ENCODE data around the gene JOSD1.
A peak's percentile ranks its signal among the peaks of the same experiment; 100 is the strongest.

The JOSD1 gene

GRCh38 chr22:38732251-38732815, 31.6 kb upstream of the JOSD1 start:
- no peak for DNase-seq

DNA sequence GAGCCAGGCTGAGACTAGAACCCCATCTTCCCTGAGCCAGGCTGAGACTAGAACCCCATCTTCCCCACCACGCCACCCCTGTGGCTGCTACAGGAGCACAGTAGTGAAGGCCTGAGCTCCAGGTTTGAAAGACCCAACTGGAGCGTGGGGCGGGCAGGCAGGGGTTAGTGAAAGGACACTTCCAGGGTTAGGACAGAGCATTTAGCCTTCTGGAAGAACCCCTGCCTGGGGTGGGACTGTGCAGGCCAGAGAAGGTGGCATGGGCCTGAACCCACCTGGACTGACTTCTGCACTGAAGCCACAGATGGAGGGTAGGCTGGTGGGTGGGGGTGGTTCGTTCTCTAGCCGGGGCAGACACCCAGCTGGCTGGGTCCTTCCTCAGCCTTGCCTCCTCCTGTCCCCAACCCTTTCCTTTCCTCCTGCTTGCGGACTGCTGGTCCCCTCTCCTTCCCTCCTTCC, 31.0 kb upstream of the JOSD1 start:
- no peak for DNase-seq

- no peak for DNase-seq
Observed at GRCh38 chr22:38730411-38730871, 29.7 kb upstream of the JOSD1 start.

- DNase-seq = no peak
Observed at GRCh38 chr22:38729946-38730345, 29.2 kb upstream of the JOSD1 start.

GRCh38 chr22:38728871-38729796, 28.4 kb upstream of the JOSD1 start:
- DNase-seq = no peak

- DNase-seq = no peak
Observed at GRCh38 chr22:38727530-38728451, 27.0 kb upstream of the JOSD1 start.

DNA sequence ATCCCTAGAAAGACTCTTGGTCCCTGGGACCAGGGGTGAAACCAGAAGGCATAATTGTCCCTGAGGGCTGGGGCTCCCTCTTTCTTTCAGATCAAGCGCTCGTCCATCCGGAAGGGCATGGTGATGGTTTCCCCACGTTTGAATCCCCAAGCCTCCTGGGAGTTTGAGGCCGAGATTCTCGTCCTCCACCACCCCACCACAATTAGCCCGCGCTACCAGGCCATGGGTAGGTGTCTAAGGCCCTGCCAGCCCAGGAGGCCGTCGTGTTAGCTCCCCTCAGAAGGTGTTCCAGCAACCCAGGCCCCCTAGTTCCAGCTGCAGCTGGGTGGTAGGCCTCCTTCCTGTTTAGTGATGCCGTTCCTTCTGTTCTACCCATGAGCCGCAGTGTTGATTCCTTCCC, 26.4 kb upstream of the JOSD1 start:
- no peak for DNase-seq

DNA sequence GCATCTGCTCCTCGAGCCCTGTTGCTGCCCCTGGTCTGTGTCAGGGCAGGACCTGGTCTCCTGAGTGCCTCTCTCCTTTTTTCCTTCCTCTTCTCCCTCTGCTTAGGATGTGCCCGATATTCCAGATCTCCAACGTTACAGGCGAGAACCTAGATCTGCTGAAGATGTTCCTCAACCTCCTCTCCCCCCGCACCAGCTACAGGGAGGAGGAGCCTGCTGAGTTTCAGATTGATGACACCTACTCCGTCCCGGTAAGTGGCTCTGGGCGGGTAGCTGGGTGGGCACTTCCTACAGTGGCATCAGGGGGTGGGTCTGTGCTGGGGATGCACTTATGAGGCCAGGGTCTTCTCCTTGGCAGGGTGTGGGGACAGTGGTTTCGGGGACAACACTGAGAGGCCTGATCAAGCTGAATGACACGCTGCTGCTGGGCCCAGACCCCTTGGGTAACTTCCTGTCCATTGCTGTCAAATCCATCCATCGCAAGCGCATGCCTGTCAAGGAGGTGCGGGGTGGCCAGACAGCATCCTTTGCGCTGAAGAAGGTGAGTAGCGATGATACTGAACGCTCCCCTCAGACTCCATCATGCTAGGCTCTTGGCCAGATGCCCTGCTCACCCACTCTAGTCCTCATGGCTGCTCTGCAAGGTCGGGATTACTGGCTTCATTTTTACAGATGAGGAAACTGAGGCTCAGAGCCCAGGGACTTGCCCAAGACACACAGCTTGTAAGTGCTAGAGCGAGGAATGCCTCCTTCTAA, 25.3 kb upstream of the JOSD1 start:
- no peak for DNase-seq

- no peak for DNase-seq
Observed at GRCh38 chr22:38724926-38725571, 24.3 kb upstream of the JOSD1 start.

- DNase-seq = no peak
Observed at GRCh38 chr22:38724176-38724575, 23.4 kb upstream of the JOSD1 start.

GRCh38 chr22:38721551-38721950, 20.8 kb upstream of the JOSD1 start:
- no peak for DNase-seq

- no peak for DNase-seq
Observed at GRCh38 chr22:38720350-38720749, 19.6 kb upstream of the JOSD1 start.

- DNase-seq = no peak
Observed at GRCh38 chr22:38719196-38719595, 18.5 kb upstream of the JOSD1 start.

DNA sequence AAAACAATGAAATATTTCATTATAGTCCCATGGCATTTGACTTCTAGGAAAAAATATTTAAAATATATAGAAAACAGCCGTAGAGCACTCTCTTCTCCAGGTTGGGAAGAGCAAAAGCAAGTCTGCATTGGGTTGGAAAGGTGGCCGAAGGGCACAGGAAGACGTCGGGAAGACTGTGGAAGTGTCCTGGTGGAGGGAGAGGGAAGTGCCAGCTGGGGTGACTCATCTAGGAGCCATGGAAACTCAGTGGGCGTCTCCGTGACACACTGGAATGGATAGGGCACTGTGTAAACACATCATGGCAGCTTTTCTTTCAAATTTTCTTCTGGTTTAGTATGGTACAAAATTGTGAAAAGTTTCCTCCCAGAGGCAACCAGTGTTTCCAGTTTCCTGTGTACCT, 17.7 kb upstream of the JOSD1 start:
- peak; percentile 22 for DNase-seq

DNA sequence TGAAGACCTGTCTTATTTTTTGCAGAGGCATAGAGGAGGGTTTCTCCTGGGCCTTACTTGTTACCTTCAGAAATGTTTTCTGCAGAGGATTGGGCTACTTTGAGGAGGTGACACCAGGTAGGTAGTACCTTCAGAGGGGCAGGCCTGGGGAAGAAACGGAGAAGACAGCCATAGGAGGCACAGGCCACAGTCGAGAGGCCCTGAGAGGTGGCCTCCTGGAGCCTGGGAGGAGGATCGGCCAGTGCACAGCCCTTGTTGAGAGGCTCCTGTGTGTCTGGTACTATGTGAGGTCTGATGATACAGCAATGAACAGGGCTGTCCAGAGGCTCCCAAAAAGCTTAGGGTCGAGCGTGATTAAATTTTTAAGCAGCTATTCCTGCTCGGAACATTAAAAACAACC, 16.5 kb upstream of the JOSD1 start:
- no peak for DNase-seq

DNA sequence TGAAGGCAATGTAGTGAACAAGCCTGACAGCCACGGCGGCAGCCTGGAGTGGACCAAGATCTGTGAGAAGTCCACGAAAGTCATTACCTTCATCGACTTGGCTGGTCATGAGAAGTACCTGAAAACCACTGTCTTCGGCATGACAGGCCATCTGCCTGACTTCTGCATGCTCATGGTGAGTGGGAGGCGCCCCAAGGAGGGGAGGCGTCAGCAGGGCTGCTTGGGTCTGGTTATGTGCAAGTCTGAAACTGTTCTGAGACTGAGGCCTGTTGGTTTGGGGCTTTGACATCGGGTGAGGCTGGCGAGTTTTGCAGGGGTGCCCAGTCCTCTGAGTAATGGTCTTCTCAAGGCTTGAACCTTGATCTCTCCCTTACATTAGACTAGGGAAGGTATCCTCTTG, 16.1 kb upstream of the JOSD1 start:
- DNase-seq = no peak

DNA sequence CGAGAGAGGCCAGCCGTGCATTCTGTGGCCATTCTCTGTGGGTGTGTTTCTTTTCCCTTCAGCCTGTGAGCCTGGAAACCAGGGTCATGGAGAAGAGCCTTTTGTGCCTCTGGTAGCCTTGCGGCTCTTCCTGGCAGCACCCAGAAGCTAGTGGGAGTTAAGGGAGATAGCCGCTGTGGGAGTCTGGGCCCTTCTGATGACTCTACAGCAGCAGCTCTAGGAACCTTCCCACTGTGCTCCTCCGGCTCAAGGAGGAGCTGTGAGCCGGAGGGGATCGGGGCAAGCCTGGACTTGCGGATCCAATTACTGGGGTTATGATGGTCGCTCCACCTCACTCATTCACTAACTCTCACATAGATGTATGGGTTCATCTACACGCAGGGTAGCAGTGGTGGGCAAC, 15.5 kb upstream of the JOSD1 start:
- no peak for DNase-seq

DNA sequence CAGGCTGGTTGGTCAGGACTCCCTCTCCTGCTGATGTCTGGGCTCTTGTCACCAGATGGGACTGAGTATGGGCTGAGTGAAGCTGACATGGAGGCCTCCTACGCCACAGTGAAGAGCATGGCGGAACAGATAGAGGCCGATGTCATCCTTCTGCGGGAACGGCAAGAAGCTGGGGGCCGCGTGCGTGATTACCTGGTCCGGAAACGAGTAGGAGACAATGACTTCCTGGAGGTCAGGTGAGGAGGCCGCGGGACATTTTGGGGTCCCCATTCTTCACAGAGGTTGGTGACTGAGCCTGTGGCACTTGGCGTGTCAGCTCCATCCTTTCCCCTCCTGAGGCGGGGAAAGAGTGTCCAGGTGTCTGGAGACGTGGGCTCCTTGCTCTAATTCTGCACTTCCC, 15.1 kb upstream of the JOSD1 start:
- no peak for DNase-seq

- DNase-seq = no peak
Observed at GRCh38 chr22:38715176-38715764, 14.5 kb upstream of the JOSD1 start.

- DNase-seq = no peak
Observed at GRCh38 chr22:38713921-38714320, 13.2 kb upstream of the JOSD1 start.

DNA sequence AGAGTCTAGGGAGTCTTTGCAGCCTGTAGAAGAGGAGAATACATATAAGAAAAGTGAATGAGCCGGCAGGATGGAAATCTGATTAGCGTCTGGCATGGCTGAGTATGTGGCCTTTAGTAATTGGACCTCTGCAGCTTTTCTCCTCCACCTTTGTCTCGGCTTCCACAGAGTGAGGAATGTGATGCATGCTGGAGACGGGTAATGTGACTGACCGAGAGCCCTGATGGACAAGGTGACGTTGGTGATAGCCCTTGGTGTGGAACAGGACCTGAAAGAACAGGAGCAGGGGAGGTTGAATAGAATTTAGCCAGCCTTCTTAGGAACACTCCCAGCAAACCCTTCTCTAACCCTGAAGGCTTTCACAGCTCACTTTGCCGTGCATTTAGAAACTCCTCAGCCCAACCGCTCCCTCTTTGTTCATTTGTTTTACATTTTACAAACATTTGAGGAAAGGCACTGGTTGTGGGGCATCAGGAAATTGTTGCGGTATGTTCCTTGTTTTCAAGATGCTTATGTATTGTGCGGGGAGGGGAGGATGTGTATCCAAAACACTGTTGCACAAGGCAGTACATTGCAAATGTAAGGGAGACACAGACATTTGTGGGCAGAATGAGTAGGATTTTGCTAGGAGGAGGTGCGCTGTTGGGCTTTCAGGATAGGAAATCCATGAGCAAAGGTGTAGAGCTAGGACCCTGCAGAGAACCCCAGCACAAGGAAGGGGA, 11.9 kb upstream of the JOSD1 start:
- no peak for DNase-seq
